Keratinocyte (primary cell): ENCODE results near the gene DRD1. TPM values are rescaled to one million over a fixed set of nuclear protein-coding genes. Genes with fewer than 3 reads are reported as not detected.

Experiments used
- DNase-seq: peaks from one replicate; pipeline ENCODE4 v3.0.0-alpha.2; 2011; ENCODE audit warnings: low read depth, missing footprints, low spot score
- FAIRE-seq: peaks from 2 replicates; lab custom pipeline; 2011; peaks lifted over from hg19 to GRCh38; lab: Jason Lieb, UNC
- H2AFZ ChIP-seq: 2 replicates; pipeline ENCODE4 v1.6.0; 2012; ENCODE audit warnings: low read length, control low read depth, inconsistent platforms; ENCODE audit not compliant: control insufficient read depth
- H3K27ac ChIP-seq: 2 replicates; pipeline ENCODE4 v1.5.1; 2011; ENCODE audit warnings: low read length; ENCODE audit not compliant: control insufficient read depth, insufficient read depth
- H3K27me3 ChIP-seq: 3 replicates; pipeline ENCODE4 v1.6.0; 2011; ENCODE audit warnings: low read length; ENCODE audit not compliant: control insufficient read depth, insufficient read depth; ENCODE audit errors: extremely low read depth
- H3K36me3 ChIP-seq, 2 experiments: 2 replicates in 1 of 2; 3 replicates in 1 of 2; pipeline ENCODE4 v1.5.1; 2011; ENCODE audit warnings: low read length in 2 of 2, mild to moderate bottlenecking in 1 of 2; ENCODE audit not compliant: control insufficient read depth in 2 of 2, insufficient read depth in 2 of 2; ENCODE audit errors: extremely low read depth in 1 of 2
- H3K4me1 ChIP-seq: 3 replicates; pipeline ENCODE4 v1.5.1; 2011; ENCODE audit warnings: low read length; ENCODE audit not compliant: control insufficient read depth, insufficient read depth; ENCODE audit errors: extremely low read depth
- H3K4me2 ChIP-seq: 3 replicates; pipeline ENCODE4 v1.6.0; 2011; ENCODE audit warnings: low read depth, low read length; ENCODE audit not compliant: control insufficient read depth, insufficient read depth; ENCODE audit errors: extremely low read depth
- H3K4me3 ChIP-seq, 3 experiments: fragments of 200-600 bp in 1 of 3; sonication (generic) in 1 of 3; 2 replicates in 2 of 3; 3 replicates in 1 of 3; pipeline ENCODE4 v1.5.1; 2011 to 2016; ENCODE audit warnings: low read length in 3 of 3, mild to moderate bottlenecking in 3 of 3, control low read depth in 2 of 3, inconsistent platforms in 1 of 3, low read depth in 1 of 3, mixed read lengths in 1 of 3, mixed run types in 1 of 3, moderate library complexity in 1 of 3; ENCODE audit not compliant: control insufficient read depth in 2 of 3, insufficient read depth in 2 of 3; ENCODE audit errors: extremely low read depth in 1 of 3
- H3K79me2 ChIP-seq: 2 replicates; pipeline ENCODE4 v1.6.0; 2012; ENCODE audit warnings: low read length; ENCODE audit not compliant: control insufficient read depth, insufficient read depth
- H3K9ac ChIP-seq: 3 replicates; pipeline ENCODE4 v1.6.0; 2011; ENCODE audit warnings: low read length; ENCODE audit not compliant: control insufficient read depth, insufficient read depth; ENCODE audit errors: extremely low read depth
- H3K9me1 ChIP-seq: 3 replicates; pipeline ENCODE4 v1.6.0; 2011; ENCODE audit warnings: low read length; ENCODE audit not compliant: control insufficient read depth, insufficient read depth; ENCODE audit errors: extremely low read depth
- H3K9me3 ChIP-seq: 2 replicates; pipeline ENCODE4 v1.5.1; 2012; ENCODE audit warnings: low read depth, low read length; ENCODE audit not compliant: control insufficient read depth
- H4K20me1 ChIP-seq: 3 replicates; pipeline ENCODE4 v1.6.0; 2011; ENCODE audit warnings: low read length; ENCODE audit not compliant: control insufficient read depth, insufficient read depth; ENCODE audit errors: extremely low read depth
- CTCF ChIP-seq, 3 experiments: IDR thresholded peaks in 1 of 3; conservative IDR thresholded peaks in 1 of 3; optimal IDR thresholded peaks in 1 of 3; 2 replicates in 2 of 3; 3 replicates in 1 of 3; pipeline versions ENCODE3 to v1.5.1; 2011; ENCODE audit warnings: low read length in 3 of 3, mild to moderate bottlenecking in 3 of 3, moderate library complexity in 2 of 3, control low read depth in 1 of 3, inconsistent platforms in 1 of 3; ENCODE audit not compliant: insufficient read depth in 2 of 3; ENCODE audit errors: extremely low read depth in 1 of 3
- EZH2 ChIP-seq: IDR thresholded peaks from one replicate; pipeline ENCODE4 v1.6.1; 2012; ENCODE audit warnings: inconsistent platforms, mild to moderate bottlenecking, low read length, moderate library complexity
- dilution Hi-C: fragments of 300-500 bp; cut with MboI; formaldehyde crosslinking; loops from one replicate; pipeline ENCODE4 v1.7.0; 2020; ENCODE audit warnings: low sequenced_read_pairs; ENCODE audit not compliant: extremely low pct_ligation_motif_present
- polyA plus RNA-seq, 5 experiments: library from polyadenylated mRNA; depleted of rRNA in 3 of 5; stranded (reverse) in 3 of 5; stranded (forward) in 1 of 5; unstranded in 1 of 5; fragments of >200 nt; gene quantifications; 1 replicate in 1 of 5; 2 replicates in 3 of 5; 3 replicates in 1 of 5; pipeline versions ENCODE4 v1.2.1 to v1.2.3, GENCODE V29; 2011 to 2012; ENCODE audit warnings: missing spikeins in 2 of 5, low read depth in 1 of 5, low replicate concordance in 1 of 5

The DRD1 gene
- polyA plus RNA-seq, 1 donor (not counting 4 experiments of a cell fraction or from before 2014, with no cell fraction given), result not detected

GRCh38 chr5:175417384-175417783, 26.6 kb downstream of the DRD1 start:
- Histone ChIP-seq H3K27ac (no peak overlapping the region), H3K79me2 (no peaks in the 10 kb centered on the region), H3K4me3 (no peak overlapping the region), H3K36me3 (no peaks in the 10 kb centered on the region), H3K9me3 (no peaks in the 10 kb centered on the region), H3K4me1 (no peaks in the 10 kb centered on the region), H3K9ac (no peak overlapping the region), H3K4me2 (no peak overlapping the region), H2AFZ (no peak overlapping the region), H3K9me1 (no peaks in the 10 kb centered on the region), H4K20me1 (no peaks in the 10 kb centered on the region), H3K27me3 (no peaks in the 10 kb centered on the region)
- FAIRE-seq (no peak), DNase-seq (no peak)
- TF ChIP-seq CTCF (optimal IDR thresholded peaks at IDR 0.05 in 1 of 3, IDR thresholded peaks at IDR 0.05 in 1 of 3, conservative IDR thresholded peaks at IDR 0.05 in 1 of 3; ENCODE audit: extremely low read depth in 1 of 3, insufficient read depth in 2 of 3, low read length in 3 of 3), result no peak
- TF ChIP-seq EZH2, result no peak
- dilution Hi-C loops, result no loop called here

GRCh38 chr5:175415303-175415702, 28.7 kb downstream of the DRD1 start:
- dilution Hi-C loops, result no loop called here
- Histone ChIP-seq H3K9me3 (no peaks in the 10 kb centered on the region), H3K27me3 (no peaks in the 10 kb centered on the region), H3K27ac (no peak overlapping the region), H3K79me2 (no peaks in the 10 kb centered on the region), H3K4me2 (no peak overlapping the region), H3K4me1 (no peaks in the 10 kb centered on the region), H3K9me1 (no peaks in the 10 kb centered on the region), H3K9ac (no peak overlapping the region), H3K4me3 (no peak overlapping the region), H4K20me1 (no peaks in the 10 kb centered on the region), H3K36me3 (no peaks in the 10 kb centered on the region), H2AFZ (no peak overlapping the region)
- FAIRE-seq (no peak), DNase-seq (no peak)
- TF ChIP-seq EZH2 (no peak), CTCF (optimal IDR thresholded peaks at IDR 0.05 in 1 of 3, IDR thresholded peaks at IDR 0.05 in 1 of 3, conservative IDR thresholded peaks at IDR 0.05 in 1 of 3; ENCODE audit: extremely low read depth in 1 of 3, insufficient read depth in 2 of 3, low read length in 3 of 3) (no peak)
